GM19023 (cell line): ENCODE data around the gene CDKAL1.
A peak's percentile ranks its signal among the peaks of the same experiment; 100 is the strongest.

Experiments
- ATAC-seq: cut with Tn5 transposase; IDR thresholded peaks from one replicate; pipeline ENCODE4 v1.9.1; 2021; ENCODE audit warnings: mild to moderate bottlenecking, moderate library complexity; ENCODE audit not compliant: unreplicated experiment

The CDKAL1 gene

DNA sequence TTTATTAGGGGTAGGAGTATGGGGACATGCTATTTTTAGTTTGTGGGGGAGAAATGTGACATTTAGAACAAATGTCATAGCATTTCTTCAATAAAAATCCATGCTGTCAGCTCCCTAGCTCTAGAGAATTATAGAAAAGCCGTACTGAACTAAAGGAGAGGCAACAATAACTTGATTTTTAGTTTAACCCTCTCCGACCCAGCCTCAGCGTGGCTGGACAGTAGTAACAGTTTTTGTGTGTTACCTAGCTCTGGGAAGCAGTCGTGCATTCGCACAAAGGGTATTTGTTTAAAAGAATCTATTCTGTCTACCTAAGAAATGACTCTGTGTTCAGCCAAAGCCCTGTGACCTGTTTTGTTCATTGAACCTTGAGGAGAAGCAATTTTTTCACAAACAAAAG is 616.9 kb downstream of the CDKAL1 start:
- ATAC-seq = no peak

DNA sequence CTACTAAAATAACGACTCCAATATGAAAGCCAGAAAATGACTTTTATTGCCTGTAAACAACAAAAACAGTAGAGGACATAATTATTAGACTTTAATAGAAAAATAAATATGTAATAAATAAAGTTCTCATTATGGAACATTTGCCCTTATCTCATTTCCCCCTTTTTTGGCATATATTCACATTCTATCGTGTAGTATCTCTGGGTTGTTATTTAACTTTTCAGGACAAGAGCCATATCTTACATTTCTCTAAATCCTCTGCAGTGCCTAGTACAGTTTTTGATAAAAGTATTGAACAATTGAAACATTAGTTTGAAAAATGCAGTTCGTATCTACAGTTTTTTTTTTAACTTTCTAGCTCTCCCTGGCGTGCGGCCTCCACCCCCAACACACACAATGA is 617.3 kb downstream of the CDKAL1 start:
- no peak for ATAC-seq

GRCh38 chr6:21157186-21157929 is 623.1 kb downstream of the CDKAL1 start:
- peak; percentile 61 for ATAC-seq

DNA sequence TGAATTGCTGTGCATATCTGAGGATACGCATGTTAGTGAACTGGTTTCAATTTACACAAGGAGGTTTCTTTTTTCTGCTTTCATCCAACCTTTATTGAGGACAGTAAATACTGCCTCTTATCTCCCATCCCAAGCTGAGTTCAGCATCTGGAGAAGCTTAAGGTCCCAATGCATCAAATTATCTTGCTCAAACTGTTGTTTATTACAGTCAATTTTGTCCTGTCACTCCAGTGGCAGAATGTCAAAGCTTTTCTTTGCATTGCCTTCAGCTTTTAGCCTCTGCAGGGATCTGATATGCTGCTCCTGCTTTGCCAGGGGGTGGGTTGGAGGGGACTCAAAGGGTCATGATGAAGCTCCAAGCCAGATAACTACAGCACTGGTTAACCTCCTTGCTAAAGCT is 623.9 kb downstream of the CDKAL1 start:
- ATAC-seq = no peak

GRCh38 chr6:21158873-21159272 is 624.6 kb downstream of the CDKAL1 start:
- ATAC-seq = no peak

DNA sequence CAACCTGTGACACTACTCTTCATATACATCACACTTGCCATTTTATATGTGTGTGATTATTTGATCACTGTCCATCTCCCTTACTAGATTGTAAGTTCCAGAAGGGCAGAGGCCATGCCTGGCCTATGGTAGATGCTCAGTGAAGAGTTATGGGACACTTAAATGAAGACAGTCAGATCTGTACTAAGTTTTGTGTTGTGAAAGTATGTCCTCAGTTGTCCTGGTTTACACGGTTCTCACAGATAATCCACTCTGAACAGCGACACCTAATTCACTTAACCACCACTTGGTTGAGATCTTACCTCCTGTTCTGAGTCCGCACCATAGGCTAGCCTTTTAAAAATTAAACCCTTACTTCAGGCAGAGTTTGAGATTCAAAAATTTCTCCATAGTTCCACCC is 625.2 kb downstream of the CDKAL1 start:
- peak; percentile 46 for ATAC-seq

- ATAC-seq = no peak
Observed at GRCh38 chr6:21161707-21162106, 627.5 kb downstream of the CDKAL1 start.

GRCh38 chr6:21163110-21163837 is 629.0 kb downstream of the CDKAL1 start:
- no peak for ATAC-seq

DNA sequence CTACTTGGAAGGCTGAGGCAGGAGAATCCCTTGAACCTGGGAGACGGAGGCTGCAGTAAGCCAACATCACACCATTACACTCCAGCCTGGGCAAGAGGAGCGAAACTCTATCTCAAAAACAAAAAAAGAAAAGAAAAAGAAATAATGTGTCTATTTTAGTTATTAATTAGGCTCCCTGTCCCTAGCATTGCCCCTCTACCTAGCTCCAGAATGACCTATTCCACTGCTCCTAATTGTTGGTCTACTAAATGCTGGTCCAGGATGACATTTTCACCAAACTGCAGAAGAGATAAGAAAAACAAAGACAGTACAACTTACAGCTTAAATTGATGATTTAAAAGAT is 629.6 kb downstream of the CDKAL1 start:
- no peak for ATAC-seq

- peak; percentile 37 for ATAC-seq
Observed at GRCh38 chr6:21164768-21165326, 630.6 kb downstream of the CDKAL1 start.

GRCh38 chr6:21166754-21167153 is 632.5 kb downstream of the CDKAL1 start:
- peak; percentile 76 for ATAC-seq

DNA sequence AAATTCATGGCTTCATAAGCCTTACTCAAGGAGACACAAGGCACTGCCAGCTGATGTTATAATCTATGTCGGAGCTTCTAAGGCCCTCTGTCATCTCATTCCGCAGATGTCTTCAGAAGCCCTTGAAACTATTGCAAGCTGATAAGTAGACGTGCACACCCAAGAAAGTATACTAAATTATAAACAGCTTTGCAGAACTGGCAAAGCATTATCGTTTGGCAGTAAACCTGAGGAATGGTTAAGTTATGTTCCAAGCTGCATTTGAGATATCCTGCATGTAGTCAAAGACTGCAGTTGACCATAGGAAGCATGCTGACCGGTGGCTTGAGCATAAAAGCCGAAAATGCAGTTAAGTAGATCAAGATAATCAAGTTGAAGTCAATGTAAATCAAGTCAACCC is 633.5 kb downstream of the CDKAL1 start:
- ATAC-seq = no peak

DNA sequence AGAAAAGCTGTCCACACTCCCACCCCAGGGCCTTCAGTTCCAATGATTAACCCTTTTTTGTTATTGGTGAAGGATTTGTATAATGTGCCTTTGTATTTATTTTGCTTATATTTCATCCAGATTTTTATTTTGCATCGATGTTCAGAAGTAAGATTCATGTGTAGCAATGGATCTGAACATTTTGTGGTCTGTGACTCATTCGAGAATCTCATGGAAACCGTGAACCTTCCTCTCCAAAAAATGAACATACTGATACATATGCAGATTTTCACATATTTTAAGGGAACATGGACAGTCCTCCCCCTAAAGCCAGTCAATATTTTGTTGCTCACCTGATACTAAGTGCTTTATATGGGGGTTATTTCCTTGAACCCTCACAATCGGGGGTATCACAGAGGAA is 637.5 kb downstream of the CDKAL1 start:
- no peak for ATAC-seq

DNA sequence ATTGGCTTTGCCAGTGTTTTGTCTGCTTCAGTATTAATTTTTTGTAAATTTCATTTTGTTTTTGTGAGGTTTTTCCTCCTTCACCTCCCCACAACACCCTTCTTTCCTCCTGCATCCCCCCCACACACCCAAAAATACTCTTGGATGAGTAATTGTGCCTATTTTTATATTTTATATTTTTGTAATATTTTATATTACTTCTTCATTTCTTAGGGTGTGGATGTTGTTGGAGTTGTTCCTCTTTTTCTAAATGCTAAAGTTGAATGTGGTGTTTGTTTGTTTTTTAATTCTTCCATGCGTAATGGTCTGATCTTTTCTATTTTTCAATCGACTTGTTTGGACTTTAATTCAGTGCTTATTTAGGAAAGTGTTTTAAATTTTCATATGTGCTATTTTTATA is 638.8 kb downstream of the CDKAL1 start:
- no peak for ATAC-seq

GRCh38 chr6:21173678-21174077 is 639.4 kb downstream of the CDKAL1 start:
- ATAC-seq = no peak

DNA sequence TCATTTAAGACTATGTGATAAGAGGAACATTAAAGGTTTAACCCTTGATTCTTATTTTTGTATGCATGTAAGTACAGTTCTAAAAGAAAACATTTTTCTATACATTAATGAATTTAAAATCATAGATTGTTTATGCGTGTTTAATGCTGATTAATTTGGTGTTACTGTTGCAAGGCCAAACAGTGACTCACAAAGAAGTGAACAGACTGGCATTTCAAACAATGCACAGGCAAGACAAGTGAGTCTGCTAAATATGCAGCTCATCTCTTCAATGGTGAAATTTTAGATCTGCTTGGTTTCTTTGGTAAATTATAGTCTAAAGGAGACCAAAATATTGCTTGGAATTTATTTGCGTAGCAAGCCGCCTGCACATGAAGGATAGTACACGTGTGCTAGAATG is 641.9 kb downstream of the CDKAL1 start:
- no peak for ATAC-seq

- ATAC-seq = peak; percentile 74
Observed at GRCh38 chr6:21180155-21180554, 645.9 kb downstream of the CDKAL1 start.

DNA sequence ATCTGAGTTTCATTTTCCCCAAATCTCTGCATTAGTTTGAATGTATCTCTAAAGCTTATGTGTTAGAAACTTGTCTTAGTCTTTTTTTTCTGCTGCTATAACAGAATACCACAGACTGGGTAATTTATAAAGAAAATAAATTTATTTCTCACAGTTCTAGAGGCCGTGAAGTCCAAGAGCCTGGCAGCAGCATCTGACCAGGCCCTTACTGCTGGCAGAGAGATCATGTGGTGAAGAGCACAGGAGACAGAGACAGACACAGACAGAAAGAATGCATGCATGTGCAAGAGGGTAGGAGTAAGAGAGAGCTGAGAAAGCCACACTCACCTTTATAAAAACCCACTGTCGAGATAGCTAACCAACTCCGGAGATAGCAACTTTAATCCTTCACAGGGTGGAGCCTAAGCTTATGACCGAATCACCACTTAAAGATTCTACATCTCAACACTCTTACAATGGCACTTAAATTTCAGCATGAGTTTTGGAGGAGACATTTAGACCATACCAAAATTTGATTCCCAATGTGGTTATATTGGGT is 646.6 kb downstream of the CDKAL1 start:
- ATAC-seq = no peak

- no peak for ATAC-seq
Observed at GRCh38 chr6:21181866-21182265, 647.6 kb downstream of the CDKAL1 start.

- ATAC-seq = no peak
Observed at GRCh38 chr6:21182589-21182988, 648.3 kb downstream of the CDKAL1 start.

DNA sequence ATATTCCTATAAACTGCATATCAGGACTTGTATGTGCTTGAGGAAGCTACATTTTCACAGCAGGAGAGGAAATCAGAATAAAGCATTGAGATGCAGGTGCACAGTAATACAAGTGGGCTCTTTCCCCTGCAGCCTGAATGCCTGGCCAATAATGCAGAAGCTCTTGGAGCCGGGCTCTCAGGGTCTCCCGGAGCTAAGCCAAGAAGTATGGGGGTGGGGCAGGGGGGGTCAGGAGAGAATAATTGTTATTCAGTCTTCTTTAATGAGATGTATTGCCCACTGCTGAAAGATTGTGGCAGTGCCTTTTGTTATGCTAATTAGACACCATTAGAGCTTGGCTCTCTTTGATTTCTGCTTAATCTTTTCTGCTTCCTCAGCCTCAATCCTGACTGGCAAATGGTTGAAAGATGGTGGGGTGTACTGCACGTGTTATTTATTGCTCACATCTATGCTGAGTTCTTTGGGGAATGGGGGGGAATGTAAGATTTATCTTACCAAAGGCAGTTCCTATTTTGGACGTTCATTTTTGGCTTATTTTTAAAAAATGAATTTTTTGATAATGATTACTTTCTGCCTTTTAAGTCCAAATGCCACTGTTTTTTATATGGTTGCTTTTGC is 651.7 kb downstream of the CDKAL1 start:
- ATAC-seq = no peak
